ENCODE data around the gene WIPI1. TPM values are rescaled to one million over a fixed set of nuclear protein-coding genes. Genes with fewer than 3 reads are reported as not detected.

WIPI1 gene
- total and polyA plus RNA-seq, 4 experiments from 2014 or later, result 4.4 to 12.3 (median 9.9) TPM

DNA sequence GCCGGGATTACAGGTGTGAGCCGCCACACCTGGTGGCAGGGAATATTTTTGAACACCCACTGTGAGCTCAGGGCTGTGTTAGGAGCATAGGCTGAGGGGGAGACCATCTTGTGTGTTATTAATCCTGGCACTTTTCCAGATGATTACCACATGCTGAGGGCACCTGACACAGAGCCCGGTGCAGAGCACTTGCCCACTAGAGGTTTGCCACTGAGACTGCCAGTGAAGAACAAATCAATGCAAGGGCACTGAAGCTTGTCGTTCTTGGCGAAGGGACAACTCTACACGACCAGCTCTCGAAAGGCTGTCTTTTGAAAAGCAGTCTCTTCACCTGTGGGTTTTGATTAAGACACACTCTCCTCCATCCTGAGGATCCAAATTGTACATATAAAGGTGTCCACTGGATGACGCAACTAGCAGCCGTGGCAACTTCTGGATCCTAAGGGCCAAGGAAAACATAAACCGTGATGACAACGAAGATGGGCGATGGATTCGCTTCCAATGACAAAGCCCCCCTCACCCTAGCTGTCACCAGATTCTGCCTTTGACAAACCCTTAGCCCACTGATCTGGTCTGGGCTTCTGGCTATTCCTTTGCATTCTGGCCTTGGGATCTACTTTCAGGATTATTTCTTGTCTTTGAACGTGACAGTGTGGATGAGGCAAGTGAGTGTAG is 28.7 kb downstream of the WIPI1 start:
- H3K36me3 Mint-ChIP-seq, result peaks cover 3 to 38% of the 10 kb centered on the region in 2 donors
- POLR2A ChIA-PET (ENCODE audit: partially characterized antibody), result interaction anchor here (1.7 kb wide), 1 partner anchor 136 kb away, joined by 4 read pairs; no protein-coding TSS in a partner anchor
- no peak for DNase-seq

GRCh38 chr17:68427575-68427974 is 29.7 kb downstream of the WIPI1 start:
- Histone ChIP-seq H3K9me3 (ENCODE audit: control insufficient read depth in 1 of 2, low read length in 2 of 2) (no peaks in the 10 kb centered on the region), H3K27ac (ENCODE audit: low read depth, low read length) (no peak overlapping the region), H3K36me3 (ENCODE audit: insufficient read depth, low read length) (peaks cover 14% of the 10 kb centered on the region), H3K27me3 (ENCODE audit: insufficient read depth, low read length) (no peaks in the 10 kb centered on the region), H3K4me1 (ENCODE audit: insufficient read depth, low read length) (peaks cover 8% of the 10 kb centered on the region), H3K4me3 (ENCODE audit: low read length in 2 of 2) (no peak overlapping the region)
- ChIA-PET CTCF (ENCODE audit: partially characterized antibody) (interaction anchor here (0.6 to 1.3 kb wide), 6 partner anchors 8 to 535 kb away, joined by 3 to 5 read pairs (median 4); no protein-coding TSS in a partner anchor), POLR2A (ENCODE audit: partially characterized antibody) (interaction anchor here (1.7 kb wide), 1 partner anchor 135 kb away, joined by 4 read pairs; no protein-coding TSS in a partner anchor)
- no peak for DNase-seq
- H3K27ac Mint-ChIP-seq, result peak overlapping the region in 2 of 7 donors; percentile 18 to 60
- peaks cover 6 to 15% (median 7%) of the 10 kb centered on the region in 4 donors for H3K4me1 Mint-ChIP-seq
- peaks cover 0 to 3% (median 0%) of the 10 kb centered on the region in 8 donors for H3K9me3 Mint-ChIP-seq
- intact Hi-C loops (cut with micrococcal nuclease), result no loop called here
- H3K27me3 Mint-ChIP-seq, result no peaks in the 10 kb centered on the region
- H3K36me3 Mint-ChIP-seq, result peaks cover 8 to 32% of the 10 kb centered on the region in 2 donors
- no peak overlapping the region for H3K4me3 Mint-ChIP-seq

More for the DNA sequence above, 28.7 kb downstream of the WIPI1 start:
- H3K27ac ChIP-seq (ENCODE audit: low read depth, low read length), result no peak overlapping the region
- H3K9me3 ChIP-seq (ENCODE audit: control insufficient read depth in 1 of 2, low read length in 2 of 2), result no peaks in the 10 kb centered on the region
- peaks cover 8% of the 10 kb centered on the region for H3K4me1 ChIP-seq (ENCODE audit: insufficient read depth, low read length)
- H3K27me3 Mint-ChIP-seq, result no peaks in the 10 kb centered on the region
- peaks cover 0 to 3% (median 0%) of the 10 kb centered on the region in 8 donors for H3K9me3 Mint-ChIP-seq
- peaks cover 6 to 15% (median 7%) of the 10 kb centered on the region in 4 donors for H3K4me1 Mint-ChIP-seq
- no peaks in the 10 kb centered on the region for H3K27me3 ChIP-seq (ENCODE audit: insufficient read depth, low read length)
- H3K27ac Mint-ChIP-seq, result no peak overlapping the region
- CTCF ChIA-PET (ENCODE audit: partially characterized antibody), result interaction anchor here (0.8 to 1.3 kb wide), 5 partner anchors 8 to 256 kb away, joined by 3 to 5 read pairs (median 3); no protein-coding TSS in a partner anchor
- H3K36me3 ChIP-seq (ENCODE audit: insufficient read depth, low read length), result peaks cover 18% of the 10 kb centered on the region
- no peak overlapping the region for H3K4me3 Mint-ChIP-seq
- H3K4me3 ChIP-seq (ENCODE audit: low read length in 2 of 2), result no peak overlapping the region
- intact Hi-C loops (cut with micrococcal nuclease), result no loop called here

DNA sequence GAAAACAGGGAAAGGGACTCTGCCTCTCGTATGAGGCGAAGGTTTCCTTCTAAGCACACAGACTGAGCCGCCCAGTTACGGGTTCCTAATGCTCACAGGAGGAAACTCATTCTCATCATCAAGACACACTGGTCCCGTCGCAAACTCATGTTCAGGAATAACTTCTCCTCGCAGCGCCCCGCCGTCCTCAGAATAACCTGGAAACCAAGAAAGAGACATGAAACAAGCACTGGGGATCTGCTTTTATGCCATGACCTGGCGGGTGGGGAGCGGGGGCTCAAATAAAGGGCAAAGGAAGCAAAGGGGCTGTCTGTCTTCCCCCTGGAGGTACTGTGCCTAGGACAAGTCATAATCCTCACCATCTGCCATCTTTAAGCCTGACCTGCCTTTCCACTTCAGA is 31.3 kb downstream of the WIPI1 start:
- no peak overlapping the region for H3K4me3 Mint-ChIP-seq
- no peak overlapping the region for H3K27ac Mint-ChIP-seq
- no peaks in the 10 kb centered on the region for H3K27me3 Mint-ChIP-seq
- Histone ChIP-seq H3K9me3 (ENCODE audit: control insufficient read depth in 1 of 2, low read length in 2 of 2) (no peaks in the 10 kb centered on the region), H3K27ac (ENCODE audit: low read depth, low read length) (no peak overlapping the region), H3K4me1 (ENCODE audit: insufficient read depth, low read length) (no peaks in the 10 kb centered on the region), H3K36me3 (ENCODE audit: insufficient read depth, low read length) (peaks cover 16% of the 10 kb centered on the region), H3K27me3 (ENCODE audit: insufficient read depth, low read length) (no peaks in the 10 kb centered on the region), H3K4me3 (ENCODE audit: low read length in 2 of 2) (no peak overlapping the region)
- H3K4me1 Mint-ChIP-seq, result peaks cover 0 to 2% (median 2%) of the 10 kb centered on the region in 4 donors
- intact Hi-C loops (cut with micrococcal nuclease), result no loop called here
- ChIA-PET POLR2A (ENCODE audit: partially characterized antibody) (no interaction called here), CTCF (ENCODE audit: partially characterized antibody) (no interaction called here)
- H3K9me3 Mint-ChIP-seq, result peaks cover 0 to 1% (median 0%) of the 10 kb centered on the region in 8 donors
- DNase-seq, result no peak
- H3K36me3 Mint-ChIP-seq, result peaks cover 8 to 31% of the 10 kb centered on the region in 2 donors

- no peak overlapping the region for H3K27ac Mint-ChIP-seq
- peaks cover 0 to 1% (median 0%) of the 10 kb centered on the region in 8 donors for H3K9me3 Mint-ChIP-seq
- no peaks in the 10 kb centered on the region for H3K9me3 ChIP-seq (ENCODE audit: control insufficient read depth in 1 of 2, low read length in 2 of 2)
- DNase-seq, result no peak
- no peak overlapping the region for H3K27ac ChIP-seq (ENCODE audit: low read depth, low read length)
- peaks cover 17 to 39% of the 10 kb centered on the region in 2 donors for H3K36me3 Mint-ChIP-seq
- no peak overlapping the region for H3K4me3 Mint-ChIP-seq
- no peak overlapping the region for H3K4me3 ChIP-seq (ENCODE audit: low read length in 2 of 2)
- intact Hi-C loops (cut with micrococcal nuclease), result no loop called here
- ChIA-PET POLR2A (ENCODE audit: partially characterized antibody) (interaction anchor here (1.0 kb wide), 1 partner anchor 134 kb away, joined by 3 read pairs; the partner anchor contains the start of genes ARSG and SLC16A6), CTCF (ENCODE audit: partially characterized antibody) (interaction anchor here (0.9 to 1.3 kb wide), 3 partner anchors 43 to 147 kb away, joined by 3 read pairs; no protein-coding TSS in a partner anchor)
- H3K4me1 ChIP-seq (ENCODE audit: insufficient read depth, low read length), result no peaks in the 10 kb centered on the region
- no peaks in the 10 kb centered on the region for H3K27me3 ChIP-seq (ENCODE audit: insufficient read depth, low read length)
- H3K36me3 ChIP-seq (ENCODE audit: insufficient read depth, low read length), result peaks cover 17% of the 10 kb centered on the region
- H3K4me1 Mint-ChIP-seq, result peaks cover 0 to 2% (median under 1%) of the 10 kb centered on the region in 4 donors
- no peaks in the 10 kb centered on the region for H3K27me3 Mint-ChIP-seq
Observed at GRCh38 chr17:68424861-68425260, 32.4 kb downstream of the WIPI1 start.

- H3K9me3 ChIP-seq (ENCODE audit: control insufficient read depth in 1 of 2, low read length in 2 of 2), result no peaks in the 10 kb centered on the region
- ChIA-PET CTCF (ENCODE audit: partially characterized antibody) (interaction anchor here (0.9 to 1.3 kb wide), 3 partner anchors 42 to 146 kb away, joined by 3 read pairs; no protein-coding TSS in a partner anchor), POLR2A (ENCODE audit: partially characterized antibody) (interaction anchor here (1.0 kb wide), 1 partner anchor 133 kb away, joined by 3 read pairs; the partner anchor contains the start of genes ARSG and SLC16A6)
- H3K36me3 ChIP-seq (ENCODE audit: insufficient read depth, low read length), result peaks cover 15% of the 10 kb centered on the region
- H3K4me1 Mint-ChIP-seq, result peaks cover 0 to 5% (median under 1%) of the 10 kb centered on the region in 4 donors
- H3K36me3 Mint-ChIP-seq, result peaks cover 20 to 38% of the 10 kb centered on the region in 2 donors
- intact Hi-C loops (cut with micrococcal nuclease), result no loop called here
- H3K4me3 Mint-ChIP-seq, result no peak overlapping the region
- no peak overlapping the region for H3K27ac ChIP-seq (ENCODE audit: low read depth, low read length)
- no peaks in the 10 kb centered on the region for H3K4me1 ChIP-seq (ENCODE audit: insufficient read depth, low read length)
- peaks cover 0 to 1% (median 0%) of the 10 kb centered on the region in 8 donors for H3K9me3 Mint-ChIP-seq
- no peaks in the 10 kb centered on the region for H3K27me3 Mint-ChIP-seq
- no peak overlapping the region for H3K27ac Mint-ChIP-seq
- H3K4me3 ChIP-seq (ENCODE audit: low read length in 2 of 2), result no peak overlapping the region
- DNase-seq, result no peak
- no peaks in the 10 kb centered on the region for H3K27me3 ChIP-seq (ENCODE audit: insufficient read depth, low read length)
Observed at GRCh38 chr17:68424203-68424602, 33.1 kb downstream of the WIPI1 start.

- no peak overlapping the region for H3K4me3 ChIP-seq (ENCODE audit: low read length in 2 of 2)
- peaks cover 20 to 32% of the 10 kb centered on the region in 2 donors for H3K36me3 Mint-ChIP-seq
- no peak for DNase-seq
- CTCF ChIA-PET (ENCODE audit: partially characterized antibody), result interaction anchor here (1.3 kb wide), 1 partner anchor 9 kb away, joined by 3 read pairs; no protein-coding TSS in a partner anchor
- H3K27me3 Mint-ChIP-seq, result no peaks in the 10 kb centered on the region
- POLR2A ChIA-PET (ENCODE audit: partially characterized antibody), result no interaction called here
- no peaks in the 10 kb centered on the region for H3K27me3 ChIP-seq (ENCODE audit: insufficient read depth, low read length)
- no peaks in the 10 kb centered on the region for H3K9me3 ChIP-seq (ENCODE audit: control insufficient read depth in 1 of 2, low read length in 2 of 2)
- intact Hi-C loops (cut with micrococcal nuclease), result no loop called here
- no peaks in the 10 kb centered on the region for H3K4me1 ChIP-seq (ENCODE audit: insufficient read depth, low read length)
- peaks cover 8% of the 10 kb centered on the region for H3K36me3 ChIP-seq (ENCODE audit: insufficient read depth, low read length)
- H3K27ac ChIP-seq (ENCODE audit: low read depth, low read length), result no peak overlapping the region
- H3K4me1 Mint-ChIP-seq, result peaks cover 0 to 5% (median under 1%) of the 10 kb centered on the region in 4 donors
- H3K9me3 Mint-ChIP-seq, result peaks cover 0 to 1% (median 0%) of the 10 kb centered on the region in 8 donors
- H3K4me3 Mint-ChIP-seq, result no peak overlapping the region
- peak overlapping the region in 1 of 7 donors; percentile 71 for H3K27ac Mint-ChIP-seq
Observed at GRCh38 chr17:68423251-68423650, 34.0 kb downstream of the WIPI1 start.

DNA sequence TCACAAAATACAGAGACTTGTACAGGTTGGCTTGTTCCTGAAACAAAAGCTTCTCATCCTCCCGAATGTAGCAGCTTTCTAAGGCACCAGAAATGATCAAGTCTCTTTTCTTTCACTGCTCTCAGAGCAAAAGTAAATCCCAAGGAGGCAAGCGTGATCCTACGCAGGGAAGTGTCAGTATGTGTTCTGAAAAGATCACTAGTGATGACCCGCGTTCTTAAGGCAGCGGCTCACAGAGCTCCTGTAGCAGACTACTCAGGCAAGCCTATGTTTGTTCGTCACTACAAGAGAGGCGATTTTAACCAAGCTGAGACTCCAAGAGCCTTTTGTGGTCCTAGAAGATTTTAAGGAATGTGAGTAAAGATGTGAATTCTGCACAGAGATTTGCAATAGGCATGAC is 34.5 kb downstream of the WIPI1 start:
- Mint-ChIP-seq H3K27me3 (no peaks in the 10 kb centered on the region), H3K4me1 (peaks cover 0 to 8% (median 2%) of the 10 kb centered on the region in 4 donors), H3K36me3 (peaks cover 20 to 33% of the 10 kb centered on the region in 2 donors), H3K4me3 (no peak overlapping the region), H3K9me3 (peaks cover 0 to 1% (median 0%) of the 10 kb centered on the region in 8 donors), H3K27ac (no peak overlapping the region)
- Histone ChIP-seq H3K27ac (ENCODE audit: low read depth, low read length) (no peak overlapping the region), H3K27me3 (ENCODE audit: insufficient read depth, low read length) (no peaks in the 10 kb centered on the region), H3K9me3 (ENCODE audit: control insufficient read depth in 1 of 2, low read length in 2 of 2) (no peaks in the 10 kb centered on the region), H3K36me3 (ENCODE audit: insufficient read depth, low read length) (peaks cover 8% of the 10 kb centered on the region), H3K4me1 (ENCODE audit: insufficient read depth, low read length) (no peaks in the 10 kb centered on the region), H3K4me3 (ENCODE audit: low read length in 2 of 2) (no peak overlapping the region)
- ChIA-PET POLR2A (ENCODE audit: partially characterized antibody) (no interaction called here), CTCF (ENCODE audit: partially characterized antibody) (interaction anchor here (1.3 kb wide), 1 partner anchor 9 kb away, joined by 3 read pairs; no protein-coding TSS in a partner anchor)
- DNase-seq, result no peak
- intact Hi-C loops (cut with micrococcal nuclease), result no loop called here

All from CD4-positive, alpha-beta memory T cell (primary cell).